ENCODE measurements around the gene MAP2K6. TPM values are rescaled to one million over a fixed set of nuclear protein-coding genes. Genes with fewer than 3 reads are reported as not detected.

Gene MAP2K6
- total RNA-seq, 1 experiment from 2014 or later = 17.7 TPM

DNA sequence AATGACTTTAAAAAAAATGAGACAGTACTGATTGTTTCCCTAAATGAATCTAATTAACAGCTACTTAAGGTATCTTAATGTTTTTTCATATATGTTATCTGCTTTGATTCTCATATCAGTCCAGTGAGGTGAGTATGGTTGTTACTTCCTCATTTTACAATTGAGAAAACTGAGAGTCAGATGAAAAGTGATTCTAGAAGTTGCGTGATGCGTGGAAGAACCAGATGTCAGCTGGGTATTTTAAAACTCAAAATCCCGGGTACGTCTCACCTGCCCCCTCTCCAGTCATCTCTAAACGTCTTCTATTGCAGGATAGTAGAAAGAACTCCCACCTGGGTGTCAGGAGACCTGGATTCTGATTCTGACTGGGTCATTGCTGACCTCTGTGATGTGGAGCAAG is 89.2 kb downstream of the MAP2K6 start:
- H2BK12ac ChIP-seq (ENCODE audit: insufficient read length, low read depth, low read length) = no peak overlapping the region
- H3K4me1 ChIP-seq (ENCODE audit: insufficient read depth, low read length) = peaks cover 4% of the 10 kb centered on the region; the same call in 1 of the 2 replicates
- no peak overlapping the region for H2BK120ac ChIP-seq (ENCODE audit: low read depth, low read length, poor library complexity, severe bottlenecking)
- H3K27ac ChIP-seq (ENCODE audit: insufficient read length, low read depth, low read length) = no peak overlapping the region
- H2BK5ac ChIP-seq (ENCODE audit: insufficient read length, low read length) = no peak overlapping the region
- Mint-ChIP-seq H3K4me3 (no peak overlapping the region), H3K27ac (peak overlapping the region in 2 of 3 experiments; percentile 17 to 88; a peak in 3 of 7 replicates), H3K9me3 (no peaks in the 10 kb centered on the region), H3K4me1 (peaks cover 46 to 57% of the 10 kb centered on the region in 2 experiments), H3K36me3 (ENCODE audit: insufficient read depth in 1 of 3, low read depth in 3 of 3) (peaks cover 0 to 4% (median 2%) of the 10 kb centered on the region in 3 experiments; a peak in 2 of 7 replicates), H3K27me3 (ENCODE audit: low read depth) (no peaks in the 10 kb centered on the region)
- H4K5ac ChIP-seq (ENCODE audit: insufficient read length, low read depth, low read length) = no peak overlapping the region
- no peak overlapping the region for H4K8ac ChIP-seq (replicated peaks; ENCODE audit: insufficient read length, low read depth, low read length)
- no peak overlapping the region for H4K91ac ChIP-seq (ENCODE audit: insufficient read length, low read depth, low read length)
- H2AK5ac ChIP-seq (ENCODE audit: insufficient read length, low read length) = no peak overlapping the region
- no peak overlapping the region for H3K23ac ChIP-seq (ENCODE audit: insufficient read length, low read depth, low read length)
- no peaks in the 10 kb centered on the region for H4K20me1 ChIP-seq (ENCODE audit: control insufficient read depth, insufficient read depth, insufficient read length)
- no peak overlapping the region for H3K18ac ChIP-seq (ENCODE audit: insufficient read length, low read depth, low read length)
- no peak overlapping the region for H3K4ac ChIP-seq (ENCODE audit: low read depth, low read length)
- H2AFZ ChIP-seq (ENCODE audit: low read length) = no peak overlapping the region
- no peaks in the 10 kb centered on the region for H3K79me2 ChIP-seq (ENCODE audit: insufficient read depth, low read length)
- no peak overlapping the region for H2BK15ac ChIP-seq (ENCODE audit: low read depth, low read length)
- DNase-seq = no peak
- H3K9me3 ChIP-seq (ENCODE audit: control insufficient read depth, low read depth, low read length) = no peaks in the 10 kb centered on the region
- H3K56ac ChIP-seq (ENCODE audit: insufficient read length, low read depth, low read length) = no peak overlapping the region
- no peak overlapping the region for H3K9ac ChIP-seq (ENCODE audit: extremely low read depth, insufficient read length, low read length)
- no peaks in the 10 kb centered on the region for H3K27me3 ChIP-seq (ENCODE audit: insufficient read depth, low read length)
- no peak overlapping the region for H3T11ph ChIP-seq (ENCODE audit: low read length)
- no peak overlapping the region for H3K4me2 ChIP-seq (ENCODE audit: insufficient read depth, insufficient read length, low read length)
- no peaks in the 10 kb centered on the region for H3K79me1 ChIP-seq (ENCODE audit: insufficient read depth, low read depth, low read length, poor library complexity, severe bottlenecking)
- no peak overlapping the region for H2BK20ac ChIP-seq (ENCODE audit: low read depth, low read length, poor library complexity, severe bottlenecking)
- no peak overlapping the region for H3K14ac ChIP-seq (ENCODE audit: insufficient read depth, low read length)
- WGBS (ENCODE audit: extremely low coverage, insufficient read length, low lambda C conversion rate) = no CpG with 5 or more reads among the region's 5 CpGs
- TF ChIP-seq CTCF (conservative IDR thresholded peaks at IDR 0.05) = no peak
- peaks cover 4% of the 10 kb centered on the region for H3K23me2 ChIP-seq (ENCODE audit: insufficient read length, low read depth, low read length, poor library complexity, severe bottlenecking)
